Gastrocnemius medialis (tissue), 4 donors: ENCODE measurements around the gene EDEM3.

Experiments
- CTCF ChIP-seq, 5 experiments: fragments of 450-650 bp in 3 of 5; fragments of 200-600 bp in 2 of 5; sonication (generic) in 2 of 5; IDR thresholded peaks in 4 of 5; conservative IDR thresholded peaks in 1 of 5; 1 replicate in 4 of 5; 2 replicates in 1 of 5; pipeline ENCODE4 v1.5.1; 2016 to 2019; ENCODE audit warnings: antibody characterized with exemption in 5 of 5, mild to moderate bottlenecking in 3 of 5, moderate library complexity in 3 of 5
- POLR2A ChIP-seq, 2 donors: fragments of 450-650 bp; IDR thresholded peaks; one replicate each; pipeline ENCODE4 v1.6.1; 2017; ENCODE audit warnings: antibody characterized with exemption in 2 of 2, mild to moderate bottlenecking in 2 of 2, moderate library complexity in 2 of 2

GRCh38 chr1:184648160-184648855 lies 106.3 kb downstream of the EDEM3 start:
- TF ChIP-seq POLR2A (IDR thresholded peaks at IDR 0.05): no peak
- no peak for TF ChIP-seq CTCF (IDR thresholded peaks at IDR 0.05 in 4 of 5, conservative IDR thresholded peaks at IDR 0.05 in 1 of 5)
